ENCODE results near the gene KLHL26. TPM values are rescaled to one million over a fixed set of nuclear protein-coding genes. Genes with fewer than 3 reads are reported as not detected.

KLHL26 gene
- total RNA-seq, 3 donors from 2014 or later = 7.6 to 16.6 (median 8.9) TPM

- H3K4me3 ChIP-seq = no peak overlapping the region
- intact Hi-C loops (cut with DNase I, micrococcal nuclease) = no loop called here
- peaks cover 4% of the 10 kb centered on the region for H3K4me1 ChIP-seq (ENCODE audit: low read depth)
- no peak for TF ChIP-seq CTCF (IDR thresholded peaks at IDR 0.05)
- ATAC-seq (peak; percentile 73), DNase-seq (peak; percentile 51 to 85 (median 70))
- no peaks in the 10 kb centered on the region for H3K36me3 ChIP-seq (ENCODE audit: low read depth)
- no peaks in the 10 kb centered on the region for H3K9me3 ChIP-seq
These were observed 63.8 kb downstream of the KLHL26 start for GRCh38 chr19:18700501-18701249.

DNA sequence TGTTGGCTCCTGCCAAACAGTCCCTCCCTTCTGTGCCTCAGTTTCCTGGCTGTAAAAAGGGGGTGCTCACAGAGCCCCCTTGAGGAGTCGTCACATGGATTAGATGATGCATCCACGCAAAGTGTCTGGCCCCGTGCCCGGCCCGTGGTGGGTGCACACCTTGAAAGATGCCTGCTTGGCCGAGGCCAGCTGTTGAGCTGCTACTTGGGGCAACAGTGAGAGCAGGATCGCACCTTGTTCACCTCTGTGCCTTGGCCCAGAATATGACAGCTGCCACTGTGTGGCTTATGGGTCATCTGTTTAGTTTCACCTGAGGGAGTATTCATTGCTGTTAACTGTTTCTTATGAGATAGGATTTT, 64.4 kb downstream of the KLHL26 start:
- no peak overlapping the region for H3K4me3 ChIP-seq
- H3K36me3 ChIP-seq (ENCODE audit: low read depth) = no peaks in the 10 kb centered on the region
- H3K4me1 ChIP-seq (ENCODE audit: low read depth) = peaks cover 4% of the 10 kb centered on the region
- H3K9me3 ChIP-seq = no peaks in the 10 kb centered on the region
- no peak for TF ChIP-seq CTCF (IDR thresholded peaks at IDR 0.05)
- intact Hi-C loops (cut with DNase I, micrococcal nuclease) = no loop called here
- no peak for ATAC-seq
- no peak for DNase-seq

DNA sequence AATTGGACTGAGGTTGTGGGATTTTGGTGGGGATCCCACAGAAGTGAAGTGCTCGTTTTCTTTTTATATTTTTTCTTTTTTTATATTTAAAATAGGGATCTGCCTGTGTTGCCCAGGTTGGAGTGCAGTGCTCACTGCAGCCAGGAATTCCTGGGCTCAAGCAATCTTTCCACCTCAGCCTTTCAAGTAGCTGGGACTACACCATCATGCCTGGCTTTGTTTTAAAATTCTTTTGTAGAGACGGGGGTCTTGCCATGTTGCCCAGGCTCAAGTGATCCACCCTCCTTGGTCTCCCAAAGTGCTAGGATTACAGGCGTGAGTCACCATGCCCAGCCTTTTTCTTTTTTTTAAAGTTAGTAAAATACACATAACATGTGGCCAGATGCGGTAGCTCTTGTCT, 67.2 kb downstream of the KLHL26 start:
- no peaks in the 10 kb centered on the region for H3K9me3 ChIP-seq
- H3K4me3 ChIP-seq = no peak overlapping the region
- DNase-seq = no peak
- intact Hi-C loops (cut with DNase I, micrococcal nuclease) = no loop called here
- no peak for ATAC-seq
- H3K4me1 ChIP-seq (ENCODE audit: low read depth) = peaks cover 4% of the 10 kb centered on the region
- H3K36me3 ChIP-seq (ENCODE audit: low read depth) = no peaks in the 10 kb centered on the region
- no peak for TF ChIP-seq CTCF (IDR thresholded peaks at IDR 0.05)

GRCh38 chr19:18704971-18705370, 68.1 kb downstream of the KLHL26 start:
- TF ChIP-seq CTCF (IDR thresholded peaks at IDR 0.05) = no peak
- peaks cover 4% of the 10 kb centered on the region for H3K4me1 ChIP-seq (ENCODE audit: low read depth)
- ATAC-seq (no peak), DNase-seq (no peak)
- intact Hi-C loops (cut with DNase I, micrococcal nuclease) = no loop called here
- no peaks in the 10 kb centered on the region for H3K9me3 ChIP-seq
- H3K4me3 ChIP-seq = no peak overlapping the region
- H3K36me3 ChIP-seq (ENCODE audit: low read depth) = no peaks in the 10 kb centered on the region

DNA sequence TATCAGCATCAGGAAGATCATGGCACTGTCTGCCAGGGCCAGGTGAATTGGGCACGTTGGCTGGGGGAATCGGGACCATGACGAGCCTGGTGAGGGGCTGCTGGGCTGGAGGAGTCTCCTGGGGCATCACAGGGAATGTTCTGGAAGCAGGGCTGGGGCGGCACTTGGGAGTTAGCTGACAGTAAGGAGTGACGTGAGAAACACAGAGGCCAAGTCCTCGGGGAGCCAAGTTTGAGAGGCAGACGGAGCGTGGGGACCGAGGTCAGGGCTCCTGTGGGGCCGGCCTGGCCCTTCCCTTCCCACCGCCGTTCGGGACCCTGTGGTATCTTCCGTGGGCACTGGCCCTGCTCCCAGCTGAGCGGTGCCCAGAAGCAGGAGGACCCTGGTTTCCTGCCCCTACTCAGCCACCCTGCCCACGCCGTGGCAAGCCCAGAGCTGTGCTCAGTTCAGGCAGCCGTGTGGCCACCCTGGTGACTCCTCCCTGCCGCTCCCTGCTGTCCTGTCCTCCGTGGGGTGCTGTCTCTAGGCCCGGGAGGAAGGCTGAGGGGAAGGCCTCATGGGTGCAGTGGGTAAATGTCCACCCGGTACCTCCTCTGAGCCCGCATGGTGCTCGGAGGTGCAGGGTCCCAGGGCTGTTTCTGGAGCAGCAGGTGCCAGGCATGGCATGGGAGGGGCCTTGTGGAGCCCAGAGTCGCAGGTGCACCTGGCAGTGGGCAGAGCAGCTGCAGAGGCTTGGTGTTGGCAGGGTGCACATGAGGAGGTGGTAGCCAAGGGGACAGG, 71.8 kb downstream of the KLHL26 start:
- Histone ChIP-seq H3K4me3 (no peak overlapping the region), H3K4me1 (ENCODE audit: low read depth) (no peaks in the 10 kb centered on the region), H3K36me3 (ENCODE audit: low read depth) (no peaks in the 10 kb centered on the region), H3K9me3 (no peaks in the 10 kb centered on the region)
- intact Hi-C loops (cut with DNase I, micrococcal nuclease) = no loop called here
- DNase-seq = no peak
- TF ChIP-seq CTCF (IDR thresholded peaks at IDR 0.05) = no peak
- ATAC-seq = peak; percentile 75

All from mucosa of descending colon (tissue), 3 donors.